ENCODE results near the gene NHS.
"Not testable (repeated sequence)": the region's sequence is repeated elsewhere in the genome, so short reads cannot be mapped to it uniquely, and the experiment has no call there.

The NHS gene

DNA sequence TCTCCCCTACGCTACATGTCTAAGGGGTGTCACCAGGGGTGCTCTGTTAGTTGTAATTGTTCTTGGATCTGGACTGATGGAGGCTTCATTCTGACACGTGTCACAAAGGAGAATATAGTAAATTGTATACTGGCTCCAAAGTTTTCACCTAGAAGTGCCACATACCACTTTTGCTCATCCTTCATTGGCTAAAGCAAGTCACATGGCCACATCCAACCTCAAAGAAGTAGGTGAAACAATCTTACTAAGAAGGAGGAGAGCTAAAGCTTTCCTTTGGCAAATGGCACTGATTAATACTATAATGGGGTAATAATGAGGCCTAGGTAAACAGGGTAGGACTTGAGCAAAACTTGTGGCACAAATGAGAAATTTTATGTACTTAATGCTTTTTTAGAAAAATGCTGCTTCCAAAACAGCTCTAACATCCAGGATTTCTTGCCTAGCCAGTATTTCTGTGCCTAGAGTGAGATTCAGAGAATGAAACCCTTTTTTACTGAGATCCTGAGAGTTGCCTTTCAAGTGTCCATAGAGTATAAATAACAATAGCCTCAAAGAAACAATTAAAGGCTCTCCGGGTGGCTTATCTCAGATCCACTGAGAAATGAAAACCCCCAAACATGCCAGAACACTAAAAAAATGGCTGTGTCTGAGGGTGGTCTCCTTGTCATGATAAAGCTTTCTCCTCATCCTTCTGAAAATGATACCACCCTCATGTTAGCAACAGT, 34.7 kb downstream of the NHS start:
- no peak for DNase-seq

- DNase-seq = no peak
Measured at GRCh38 chrX:17410651-17411050, 35.7 kb downstream of the NHS start.

DNA sequence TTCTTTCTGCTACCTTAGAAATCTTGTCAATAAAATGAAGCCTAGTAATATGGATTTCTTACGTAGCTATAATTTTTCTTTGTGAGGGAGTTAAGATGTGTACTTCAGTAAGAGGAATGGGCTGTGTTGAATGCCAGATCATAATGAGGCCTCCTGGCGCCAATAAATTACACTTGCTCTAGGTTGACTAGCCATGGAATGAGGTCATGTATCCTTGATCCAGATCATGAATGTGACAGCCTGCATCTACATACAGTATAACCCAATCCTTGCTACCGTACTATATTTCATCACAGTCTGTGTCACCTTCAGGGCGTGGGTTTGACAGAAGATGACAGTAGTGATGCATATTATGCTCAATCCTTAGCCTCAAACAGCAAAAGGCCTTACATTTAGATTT, 36.2 kb downstream of the NHS start:
- peak; percentile 51 to 69 for DNase-seq

GRCh38 chrX:17412692-17413091, 37.7 kb downstream of the NHS start:
- no peak for DNase-seq

DNA sequence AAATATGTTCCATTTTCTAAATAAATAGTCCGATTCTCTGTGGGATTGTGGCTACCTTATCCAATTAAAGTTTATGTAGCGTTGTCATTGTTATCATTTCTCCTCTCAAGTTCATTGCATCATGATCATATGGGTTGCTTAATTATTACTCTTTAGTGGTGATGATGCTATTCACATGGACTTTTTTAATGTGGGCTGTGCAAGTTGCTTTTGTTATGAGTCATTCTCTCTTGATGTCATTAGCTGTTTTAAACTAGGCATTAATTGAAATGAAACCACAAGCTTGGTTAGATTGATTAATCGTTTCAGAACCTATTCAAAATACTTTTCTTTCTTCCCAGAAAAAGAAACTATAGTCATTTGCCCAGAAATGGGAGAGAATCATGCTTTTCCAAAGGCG, 38.2 kb downstream of the NHS start:
- DNase-seq = no peak

- no peak for DNase-seq
Measured at GRCh38 chrX:17414027-17414658, 39.1 kb downstream of the NHS start.

- no peak for DNase-seq
Measured at GRCh38 chrX:17414839-17415238, 39.8 kb downstream of the NHS start.

- DNase-seq = no peak
Measured at GRCh38 chrX:17415242-17415810, 40.3 kb downstream of the NHS start.

DNA sequence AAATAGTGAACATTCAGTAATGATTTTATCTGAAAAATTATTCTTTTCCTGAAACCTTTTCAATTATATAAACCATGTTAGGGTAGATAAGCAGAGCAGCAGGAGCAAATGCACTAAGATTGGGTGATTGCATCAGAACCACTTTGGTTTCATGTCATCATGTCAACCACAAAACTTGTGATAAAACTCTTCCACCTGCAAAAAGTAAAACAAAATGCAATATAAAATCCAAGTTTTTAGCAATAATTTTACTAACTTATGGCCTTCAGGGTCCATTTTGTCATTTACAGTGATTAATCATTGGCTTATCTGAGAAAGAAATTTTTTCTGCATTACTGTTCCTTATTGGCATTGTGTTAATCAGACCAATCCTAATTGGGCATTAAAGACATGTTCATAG, 42.4 kb downstream of the NHS start:
- no peak for DNase-seq

GRCh38 chrX:17425136-17425535, 50.1 kb downstream of the NHS start:
- no peak for DNase-seq

DNA sequence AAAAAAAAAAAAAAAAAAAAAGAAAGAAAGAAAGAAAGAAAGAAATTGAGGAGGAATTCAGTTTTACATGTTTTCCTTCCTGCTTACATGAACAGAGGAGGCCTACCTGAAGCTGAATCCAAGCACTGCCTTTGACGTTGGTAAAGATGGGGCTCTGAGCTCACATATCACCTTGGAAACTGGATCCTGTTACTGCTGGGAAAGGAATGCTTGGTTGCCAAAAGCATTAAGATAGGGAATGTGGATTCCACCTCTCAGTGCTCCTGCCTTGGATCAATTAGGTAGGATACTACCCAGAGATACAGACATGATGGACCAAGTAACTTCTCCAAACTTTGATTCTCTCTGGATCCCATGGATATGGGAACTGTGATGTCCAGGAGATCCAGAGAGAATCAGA, 50.6 kb downstream of the NHS start:
- DNase-seq = no peak

DNA sequence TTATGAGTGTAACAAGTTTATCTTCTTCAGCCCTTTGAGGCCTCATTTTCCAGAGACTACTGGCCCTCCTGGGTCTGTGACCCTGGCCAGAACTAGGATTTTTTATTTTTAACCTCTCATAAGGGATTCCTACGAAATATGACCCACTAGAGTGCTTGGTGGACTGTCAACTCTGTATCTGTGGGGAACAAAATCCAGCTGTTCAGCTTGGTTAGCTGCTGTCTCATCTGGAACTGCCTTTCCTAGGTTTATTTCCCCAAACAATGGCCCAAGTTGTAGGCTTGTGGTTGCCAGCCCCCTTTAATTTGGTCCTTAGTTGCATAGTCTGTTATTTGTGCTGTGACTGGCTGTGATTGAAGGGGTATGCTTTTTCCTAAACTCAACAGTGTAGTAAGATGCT, 56.2 kb downstream of the NHS start:
- no peak for DNase-seq

DNA sequence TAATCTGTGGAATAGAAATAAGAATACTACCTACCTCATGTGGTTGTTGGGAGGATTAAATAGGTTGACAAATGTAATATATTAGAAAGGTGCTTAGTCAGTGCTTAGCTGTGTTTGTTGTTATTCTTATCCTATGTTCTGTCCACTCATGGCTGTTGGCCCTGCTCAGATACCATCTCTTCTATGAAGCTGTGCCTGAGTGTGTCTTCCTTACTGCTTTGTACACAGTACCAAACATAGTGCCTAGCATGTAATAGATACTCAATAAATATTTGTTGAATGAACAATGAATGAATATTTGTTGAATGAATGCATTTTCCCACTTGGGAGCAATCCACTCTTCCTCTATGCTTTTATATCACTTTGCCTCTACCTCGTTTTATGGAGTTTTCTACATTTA, 57.2 kb downstream of the NHS start:
- DNase-seq = no peak

DNA sequence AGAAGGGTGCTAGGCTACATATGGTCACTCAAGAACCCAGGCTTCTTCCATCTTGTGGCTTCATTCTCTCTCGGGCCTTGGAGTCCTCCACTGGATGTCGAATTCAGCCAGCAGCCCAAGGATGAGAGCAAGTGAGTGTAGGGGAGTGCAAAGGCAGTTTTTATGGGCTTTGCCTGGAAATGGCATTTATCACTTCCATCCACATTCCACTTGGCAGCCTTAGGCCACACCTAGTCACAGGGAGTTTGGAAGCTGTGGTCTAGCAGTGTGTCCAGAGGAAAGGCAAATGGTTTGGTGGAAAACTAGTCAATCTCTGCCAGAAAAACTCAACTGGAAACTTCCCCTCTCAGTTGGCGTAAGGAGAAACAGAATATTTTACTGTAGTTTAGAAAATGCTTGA, 59.0 kb downstream of the NHS start:
- no peak for DNase-seq

GRCh38 chrX:17435476-17435875, 60.5 kb downstream of the NHS start:
- DNase-seq = no peak

GRCh38 chrX:17438221-17438620, 63.2 kb downstream of the NHS start:
- DNase-seq = no peak

- no peak for DNase-seq
Measured at GRCh38 chrX:17440258-17440657, 65.3 kb downstream of the NHS start.

DNA sequence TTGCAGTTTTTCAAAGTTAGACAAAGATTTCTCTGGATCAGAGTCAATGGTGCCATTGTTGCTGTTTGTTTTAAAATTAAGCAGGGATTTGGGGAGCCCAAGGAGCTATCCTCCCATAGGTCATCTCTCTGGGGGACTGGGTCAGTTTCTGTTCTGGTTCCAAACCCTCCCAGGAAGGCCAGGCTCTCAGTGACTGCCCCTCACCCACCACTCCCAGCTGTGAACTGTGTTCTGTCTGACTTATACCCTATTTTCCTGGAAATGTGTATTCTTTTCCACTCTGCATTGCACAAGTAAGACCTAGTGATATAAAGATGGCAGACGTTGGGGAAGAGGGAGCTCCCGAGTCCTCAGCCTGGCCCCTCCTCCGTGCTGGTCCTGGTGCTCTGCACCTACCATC, 65.8 kb downstream of the NHS start:
- DNase-seq = no peak

DNA sequence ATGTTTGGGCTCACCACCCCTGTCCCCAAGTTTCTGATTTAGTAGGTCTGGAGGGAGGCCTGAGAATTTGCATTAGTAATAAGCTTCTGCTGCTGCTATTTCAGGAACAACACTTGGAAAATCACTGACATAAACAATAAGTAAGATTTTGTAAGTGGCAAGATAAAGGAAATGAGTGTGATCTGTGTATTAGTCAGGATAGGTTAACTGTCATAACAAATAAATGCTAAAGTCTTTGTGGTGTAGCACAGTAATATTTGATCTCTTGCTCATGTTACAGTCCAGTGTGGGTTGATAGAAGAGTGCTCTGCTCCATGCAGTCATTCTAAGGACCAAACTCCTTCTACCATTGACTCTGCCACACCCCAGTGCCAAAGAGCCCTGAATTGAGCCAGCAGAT, 67.0 kb downstream of the NHS start:
- DNase-seq = no peak

- DNase-seq = no peak
Measured at GRCh38 chrX:17442898-17443297, 67.9 kb downstream of the NHS start.

DNA sequence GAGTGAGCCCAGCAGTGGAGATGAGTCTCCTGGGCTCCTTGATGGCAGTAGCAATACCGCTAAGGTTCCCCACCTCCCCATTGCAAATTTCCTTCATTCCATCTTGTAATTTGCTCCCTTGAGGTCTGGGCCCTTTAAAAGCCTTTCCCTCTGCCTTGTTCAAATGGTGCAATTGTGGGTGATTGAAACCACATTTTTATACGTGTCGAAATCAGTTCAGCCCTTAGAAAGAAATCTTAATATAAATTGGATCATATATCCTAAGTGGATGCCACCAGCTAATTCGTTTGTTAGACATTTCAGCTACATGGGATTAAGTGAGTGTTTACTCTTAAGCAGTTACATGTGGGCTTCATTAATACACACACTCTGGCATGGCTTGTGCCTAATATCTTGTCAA, 68.6 kb downstream of the NHS start:
- no peak for DNase-seq

GRCh38 chrX:17446269-17446668, 71.3 kb downstream of the NHS start:
- not testable (repeated sequence) for DNase-seq

DNA sequence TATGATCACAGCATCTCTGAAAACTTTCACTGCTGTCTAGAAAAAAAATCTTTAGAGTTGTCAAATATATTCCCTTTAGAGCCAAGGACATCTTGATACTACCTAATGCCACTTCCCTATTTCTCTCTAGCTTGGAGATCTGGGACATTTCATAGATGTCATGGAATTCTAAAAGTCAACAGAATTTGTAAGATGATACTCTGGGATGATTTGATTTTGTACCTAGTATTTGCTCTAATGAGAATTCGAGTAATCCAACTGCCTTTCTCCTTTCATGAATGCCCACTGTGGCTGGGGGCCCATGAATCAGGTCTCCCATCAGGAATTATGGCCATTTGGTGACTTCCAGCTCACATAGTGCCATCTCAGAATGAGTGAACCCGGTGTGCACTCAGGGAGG, 73.2 kb downstream of the NHS start:
- DNase-seq = no peak

GRCh38 chrX:17449866-17450265, 74.9 kb downstream of the NHS start:
- DNase-seq = peak in 1 of 2 experiments; percentile 2

DNA sequence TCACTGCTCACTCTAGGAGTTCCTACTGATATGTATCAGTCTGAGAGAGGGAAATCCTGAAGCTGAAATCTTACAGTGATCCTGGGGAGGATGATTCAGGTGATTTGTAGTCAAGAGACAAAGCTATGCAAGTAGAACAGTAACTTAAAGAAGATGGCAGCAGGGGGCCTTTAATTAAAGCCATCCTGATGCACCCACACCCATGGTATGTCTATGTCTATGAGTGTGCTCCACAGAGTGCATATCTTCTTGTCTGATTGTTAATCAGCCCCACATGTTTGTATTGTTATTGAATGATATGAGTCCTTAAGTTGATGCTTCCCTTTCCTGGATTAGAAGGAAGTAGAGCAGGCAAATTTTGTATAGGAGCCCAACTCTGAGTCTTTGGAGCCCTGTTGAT, 78.8 kb downstream of the NHS start:
- no peak for DNase-seq

All from NCI-H446 (cell line).